ENCODE results near the gene SYK.

The SYK gene

DNA sequence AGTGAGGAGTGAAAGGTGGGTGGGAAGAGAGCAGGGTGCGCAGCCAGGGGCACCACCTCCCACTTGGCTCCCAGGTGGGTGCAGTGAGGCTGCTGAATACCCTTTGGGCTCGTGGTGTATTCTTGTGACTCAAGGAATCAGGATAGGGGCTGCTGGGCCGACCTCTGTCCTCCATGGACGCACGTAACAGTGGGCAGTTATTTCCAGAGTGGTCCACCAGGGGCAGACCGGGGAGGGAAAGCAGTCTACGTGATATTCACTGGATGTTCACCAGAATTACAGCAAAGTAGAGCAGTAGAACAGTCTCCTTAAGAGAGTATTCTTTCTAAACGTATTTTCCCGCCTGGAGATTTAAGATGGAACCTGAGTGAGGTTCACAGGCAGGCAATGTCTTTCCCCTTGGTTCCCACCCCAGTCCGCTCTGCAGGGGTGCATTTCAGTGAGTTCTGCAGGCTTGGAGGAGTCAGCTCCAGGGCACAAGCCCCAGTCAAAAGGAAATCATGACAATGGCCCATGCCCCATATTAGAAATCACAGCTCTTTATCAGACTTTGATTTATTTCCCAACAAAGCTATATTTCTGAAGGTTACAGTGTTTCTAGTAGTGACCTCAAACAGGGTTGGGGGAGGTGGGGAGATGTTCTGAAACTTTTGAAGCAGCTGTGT, 88.7 kb downstream of the SYK start (continued):
- TF ChIP-seq, protein P1, sequence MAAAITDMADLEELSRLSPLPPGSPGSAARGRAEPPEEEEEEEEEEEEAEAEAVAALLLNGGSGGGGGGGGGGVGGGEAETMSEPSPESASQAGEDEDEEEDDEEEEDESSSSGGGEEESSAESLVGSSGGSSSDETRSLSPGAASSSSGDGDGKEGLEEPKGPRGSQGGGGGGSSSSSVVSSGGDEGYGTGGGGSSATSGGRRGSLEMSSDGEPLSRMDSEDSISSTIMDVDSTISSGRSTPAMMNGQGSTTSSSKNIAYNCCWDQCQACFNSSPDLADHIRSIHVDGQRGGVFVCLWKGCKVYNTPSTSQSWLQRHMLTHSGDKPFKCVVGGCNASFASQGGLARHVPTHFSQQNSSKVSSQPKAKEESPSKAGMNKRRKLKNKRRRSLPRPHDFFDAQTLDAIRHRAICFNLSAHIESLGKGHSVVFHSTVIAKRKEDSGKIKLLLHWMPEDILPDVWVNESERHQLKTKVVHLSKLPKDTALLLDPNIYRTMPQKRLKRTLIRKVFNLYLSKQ (tag by site-specific recombination; IDR thresholded peaks at IDR 0.05; ENCODE audit: borderline replicate concordance): no peak
- TF ChIP-seq ZNF549 (tag by site-specific recombination; IDR thresholded peaks at IDR 0.05): no peak
- TF ChIP-seq ZFHX2 (tag by site-specific recombination; conservative IDR thresholded peaks at IDR 0.05): no peak
- TF ChIP-seq, protein P2, sequence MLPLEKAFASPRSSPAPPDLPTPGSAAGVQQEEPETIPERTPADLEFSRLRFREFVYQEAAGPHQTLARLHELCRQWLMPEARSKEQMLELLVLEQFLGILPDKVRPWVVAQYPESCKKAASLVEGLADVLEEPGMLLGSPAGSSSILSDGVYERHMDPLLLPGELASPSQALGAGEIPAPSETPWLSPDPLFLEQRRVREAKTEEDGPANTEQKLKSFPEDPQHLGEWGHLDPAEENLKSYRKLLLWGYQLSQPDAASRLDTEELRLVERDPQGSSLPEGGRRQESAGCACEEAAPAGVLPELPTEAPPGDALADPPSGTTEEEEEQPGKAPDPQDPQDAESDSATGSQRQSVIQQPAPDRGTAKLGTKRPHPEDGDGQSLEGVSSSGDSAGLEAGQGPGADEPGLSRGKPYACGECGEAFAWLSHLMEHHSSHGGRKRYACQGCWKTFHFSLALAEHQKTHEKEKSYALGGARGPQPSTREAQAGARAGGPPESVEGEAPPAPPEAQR (tag by site-specific recombination; IDR thresholded peaks at IDR 0.05): no peak
- TF ChIP-seq, protein P3, sequence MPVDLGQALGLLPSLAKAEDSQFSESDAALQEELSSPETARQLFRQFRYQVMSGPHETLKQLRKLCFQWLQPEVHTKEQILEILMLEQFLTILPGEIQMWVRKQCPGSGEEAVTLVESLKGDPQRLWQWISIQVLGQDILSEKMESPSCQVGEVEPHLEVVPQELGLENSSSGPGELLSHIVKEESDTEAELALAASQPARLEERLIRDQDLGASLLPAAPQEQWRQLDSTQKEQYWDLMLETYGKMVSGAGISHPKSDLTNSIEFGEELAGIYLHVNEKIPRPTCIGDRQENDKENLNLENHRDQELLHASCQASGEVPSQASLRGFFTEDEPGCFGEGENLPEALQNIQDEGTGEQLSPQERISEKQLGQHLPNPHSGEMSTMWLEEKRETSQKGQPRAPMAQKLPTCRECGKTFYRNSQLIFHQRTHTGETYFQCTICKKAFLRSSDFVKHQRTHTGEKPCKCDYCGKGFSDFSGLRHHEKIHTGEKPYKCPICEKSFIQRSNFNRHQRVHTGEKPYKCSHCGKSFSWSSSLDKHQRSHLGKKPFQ (tag by site-specific recombination; IDR thresholded peaks at IDR 0.05): no peak
- no peak for TF ChIP-seq GLIS1 (tag by site-specific recombination; IDR thresholded peaks at IDR 0.05)
- TF ChIP-seq, protein P4, sequence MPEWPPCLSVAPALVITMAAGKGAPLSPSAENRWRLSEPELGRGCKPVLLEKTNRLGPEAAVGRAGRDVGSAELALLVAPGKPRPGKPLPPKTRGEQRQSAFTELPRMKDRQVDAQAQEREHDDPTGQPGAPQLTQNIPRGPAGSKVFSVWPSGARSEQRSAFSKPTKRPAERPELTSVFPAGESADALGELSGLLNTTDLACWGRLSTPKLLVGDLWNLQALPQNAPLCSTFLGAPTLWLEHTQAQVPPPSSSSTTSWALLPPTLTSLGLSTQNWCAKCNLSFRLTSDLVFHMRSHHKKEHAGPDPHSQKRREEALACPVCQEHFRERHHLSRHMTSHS (tag by site-specific recombination; IDR thresholded peaks at IDR 0.05): no peak
- no peak for TF ChIP-seq ZNF837 (tag by site-specific recombination; IDR thresholded peaks at IDR 0.05)

DNA sequence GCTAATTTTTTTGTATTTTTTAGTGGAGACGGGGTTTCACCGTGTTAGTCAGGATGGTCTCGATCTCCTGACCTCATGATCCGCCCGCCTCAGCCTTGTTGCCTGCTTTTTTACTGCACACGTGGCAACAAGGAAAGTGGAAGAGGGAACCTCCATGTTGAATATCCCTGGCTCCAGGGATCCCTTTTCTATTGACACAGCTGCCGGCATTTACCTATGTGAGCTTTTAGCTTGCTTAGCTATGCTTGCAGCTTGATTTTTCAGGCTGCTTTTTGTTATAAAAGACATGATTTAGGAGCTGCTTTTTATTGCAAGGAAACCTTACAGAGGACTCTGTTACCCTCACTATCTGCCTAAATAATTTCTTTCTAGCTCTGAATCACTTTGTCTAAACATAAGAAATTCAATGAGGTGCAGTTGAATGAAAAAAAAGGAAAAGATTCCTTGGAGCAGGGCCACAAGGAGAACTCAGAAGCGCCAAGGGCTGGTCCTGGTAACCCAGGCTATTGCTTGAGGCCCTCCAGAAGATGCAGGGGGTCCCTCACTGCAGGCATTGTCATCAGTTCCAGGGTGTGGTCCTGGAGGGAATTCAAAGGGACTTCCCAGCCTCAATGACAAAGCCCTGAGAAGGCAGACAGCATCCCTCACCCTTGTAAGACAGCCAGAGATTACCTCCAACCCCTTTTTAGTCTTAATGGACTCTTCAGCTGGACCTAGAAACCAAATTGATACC, 89.9 kb downstream of the SYK start:
- TF ChIP-seq, protein P5, sequence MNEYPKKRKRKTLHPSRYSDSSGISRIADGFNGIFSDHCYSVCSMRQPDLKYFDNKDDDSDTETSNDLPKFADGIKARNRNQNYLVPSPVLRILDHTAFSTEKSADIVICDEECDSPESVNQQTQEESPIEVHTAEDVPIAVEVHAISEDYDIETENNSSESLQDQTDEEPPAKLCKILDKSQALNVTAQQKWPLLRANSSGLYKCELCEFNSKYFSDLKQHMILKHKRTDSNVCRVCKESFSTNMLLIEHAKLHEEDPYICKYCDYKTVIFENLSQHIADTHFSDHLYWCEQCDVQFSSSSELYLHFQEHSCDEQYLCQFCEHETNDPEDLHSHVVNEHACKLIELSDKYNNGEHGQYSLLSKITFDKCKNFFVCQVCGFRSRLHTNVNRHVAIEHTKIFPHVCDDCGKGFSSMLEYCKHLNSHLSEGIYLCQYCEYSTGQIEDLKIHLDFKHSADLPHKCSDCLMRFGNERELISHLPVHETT (tag by site-specific recombination; IDR thresholded peaks at IDR 0.05): no peak
- no peak for TF ChIP-seq ZNF121 (tag by site-specific recombination; IDR thresholded peaks at IDR 0.05)
- TF ChIP-seq ZNF660 (tag by site-specific recombination; IDR thresholded peaks at IDR 0.05): no peak
- TF ChIP-seq ZNF10 (tag by site-specific recombination; IDR thresholded peaks at IDR 0.05): no peak
- no peak for TF ChIP-seq GFI1B (tag by site-specific recombination; IDR thresholded peaks at IDR 0.05)
- TF ChIP-seq YY1 (tag by site-specific recombination; IDR thresholded peaks at IDR 0.05): no peak
- TF ChIP-seq SETDB1 (IDR thresholded peaks at IDR 0.05; ENCODE audit: insufficient read length, low read length): no peak
- TF ChIP-seq ZNF510 (tag by site-specific recombination; IDR thresholded peaks at IDR 0.05; ENCODE audit: insufficient replicate concordance): no peak
- no peak for TF ChIP-seq ZNF830 (tag by site-specific recombination; IDR thresholded peaks at IDR 0.05; ENCODE audit: low read depth)
- TF ChIP-seq, protein P6, sequence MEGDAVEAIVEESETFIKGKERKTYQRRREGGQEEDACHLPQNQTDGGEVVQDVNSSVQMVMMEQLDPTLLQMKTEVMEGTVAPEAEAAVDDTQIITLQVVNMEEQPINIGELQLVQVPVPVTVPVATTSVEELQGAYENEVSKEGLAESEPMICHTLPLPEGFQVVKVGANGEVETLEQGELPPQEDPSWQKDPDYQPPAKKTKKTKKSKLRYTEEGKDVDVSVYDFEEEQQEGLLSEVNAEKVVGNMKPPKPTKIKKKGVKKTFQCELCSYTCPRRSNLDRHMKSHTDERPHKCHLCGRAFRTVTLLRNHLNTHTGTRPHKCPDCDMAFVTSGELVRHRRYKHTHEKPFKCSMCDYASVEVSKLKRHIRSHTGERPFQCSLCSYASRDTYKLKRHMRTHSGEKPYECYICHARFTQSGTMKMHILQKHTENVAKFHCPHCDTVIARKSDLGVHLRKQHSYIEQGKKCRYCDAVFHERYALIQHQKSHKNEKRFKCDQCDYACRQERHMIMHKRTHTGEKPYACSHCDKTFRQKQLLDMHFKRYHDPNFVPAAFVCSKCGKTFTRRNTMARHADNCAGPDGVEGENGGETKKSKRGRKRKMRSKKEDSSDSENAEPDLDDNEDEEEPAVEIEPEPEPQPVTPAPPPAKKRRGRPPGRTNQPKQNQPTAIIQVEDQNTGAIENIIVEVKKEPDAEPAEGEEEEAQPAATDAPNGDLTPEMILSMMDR (tag by site-specific recombination; IDR thresholded peaks at IDR 0.05): no peak
- no peak for TF ChIP-seq ZNF157 (tag by site-specific recombination; IDR thresholded peaks at IDR 0.05)
- no peak for TF ChIP-seq ZNF76 (tag by site-specific recombination; IDR thresholded peaks at IDR 0.05; ENCODE audit: borderline replicate concordance, low read depth)
- TF ChIP-seq ZNF501 (tag by site-specific recombination; IDR thresholded peaks at IDR 0.05): no peak
- TF ChIP-seq REPIN1 (tag by site-specific recombination; IDR thresholded peaks at IDR 0.05; ENCODE audit: low read depth): no peak
- no peak for TF ChIP-seq ZNF544 (tag by site-specific recombination; IDR thresholded peaks at IDR 0.05)
- no peak for TF ChIP-seq OVOL3 (tag by site-specific recombination; IDR thresholded peaks at IDR 0.05)
- TF ChIP-seq GLIS2 (tag by site-specific recombination; IDR thresholded peaks at IDR 0.05): no peak
- TF ChIP-seq OSR2 (tag by site-specific recombination; IDR thresholded peaks at IDR 0.05): no peak
- TF ChIP-seq ZXDB (tag by site-specific recombination; IDR thresholded peaks at IDR 0.05): no peak
- Histone ChIP-seq H3K27ac (ENCODE audit: extremely low read depth, low read depth, low read length) (no peak overlapping the region), H3K36me3 (ENCODE audit: control insufficient read depth in 2 of 2, insufficient read depth in 1 of 2, low read length in 2 of 2) (peaks cover 0 to 26% of the 10 kb centered on the region in 2 experiments; a peak in 2 of 3 replicates), H3K9me3 (ENCODE audit: control insufficient read depth, insufficient read depth, low read depth, low read length) (no peaks in the 10 kb centered on the region), H3K4me1 (ENCODE audit: control insufficient read depth, insufficient read depth, low read length) (no peaks in the 10 kb centered on the region), H3K4me3 (ENCODE audit: low read depth, low read length) (no peak overlapping the region)
- CTCF ChIA-PET: interaction anchor here (0.5 to 0.7 kb wide), 2 partner anchors 596 to 1148 kb away, joined by 3 read pairs; no protein-coding TSS in a partner anchor
- POLR2A ChIA-PET: no interaction called here

All from HEK293 (cell line).